ENCODE data around the gene NFKBIE.

NFKBIE gene

GRCh38 chr6:44278774-44279697 is 13.7 kb upstream of the NFKBIE start:
- no peak for DNase-seq (ENCODE audit: low read depth, low spot score)
- H3K4me3 ChIP-seq (ENCODE audit: low read depth, low read length) = no peak overlapping the region
- in situ Hi-C loops (cut with HindIII; ENCODE audit: low sequenced_read_pairs) = no loop called here
- TF ChIP-seq CTCF (IDR thresholded peaks at IDR 0.05; ENCODE audit: low read depth, low read length) = no peak

- TF ChIP-seq CTCF (IDR thresholded peaks at IDR 0.05; ENCODE audit: low read depth, low read length) = no peak
- no peak overlapping the region for H3K4me3 ChIP-seq (ENCODE audit: low read depth, low read length)
- no peak for DNase-seq (ENCODE audit: low read depth, low spot score)
- in situ Hi-C loops (cut with HindIII; ENCODE audit: low sequenced_read_pairs) = no loop called here
These were observed 13.0 kb upstream of the NFKBIE start for GRCh38 chr6:44278315-44278714.

- H3K4me3 ChIP-seq (ENCODE audit: low read depth, low read length) = no peak overlapping the region
- DNase-seq (ENCODE audit: low read depth, low spot score) = no peak
- in situ Hi-C loops (cut with HindIII; ENCODE audit: low sequenced_read_pairs) = no loop called here
- no peak for TF ChIP-seq CTCF (IDR thresholded peaks at IDR 0.05; ENCODE audit: low read depth, low read length)
These were observed 12.4 kb upstream of the NFKBIE start for GRCh38 chr6:44277763-44278162.

DNA sequence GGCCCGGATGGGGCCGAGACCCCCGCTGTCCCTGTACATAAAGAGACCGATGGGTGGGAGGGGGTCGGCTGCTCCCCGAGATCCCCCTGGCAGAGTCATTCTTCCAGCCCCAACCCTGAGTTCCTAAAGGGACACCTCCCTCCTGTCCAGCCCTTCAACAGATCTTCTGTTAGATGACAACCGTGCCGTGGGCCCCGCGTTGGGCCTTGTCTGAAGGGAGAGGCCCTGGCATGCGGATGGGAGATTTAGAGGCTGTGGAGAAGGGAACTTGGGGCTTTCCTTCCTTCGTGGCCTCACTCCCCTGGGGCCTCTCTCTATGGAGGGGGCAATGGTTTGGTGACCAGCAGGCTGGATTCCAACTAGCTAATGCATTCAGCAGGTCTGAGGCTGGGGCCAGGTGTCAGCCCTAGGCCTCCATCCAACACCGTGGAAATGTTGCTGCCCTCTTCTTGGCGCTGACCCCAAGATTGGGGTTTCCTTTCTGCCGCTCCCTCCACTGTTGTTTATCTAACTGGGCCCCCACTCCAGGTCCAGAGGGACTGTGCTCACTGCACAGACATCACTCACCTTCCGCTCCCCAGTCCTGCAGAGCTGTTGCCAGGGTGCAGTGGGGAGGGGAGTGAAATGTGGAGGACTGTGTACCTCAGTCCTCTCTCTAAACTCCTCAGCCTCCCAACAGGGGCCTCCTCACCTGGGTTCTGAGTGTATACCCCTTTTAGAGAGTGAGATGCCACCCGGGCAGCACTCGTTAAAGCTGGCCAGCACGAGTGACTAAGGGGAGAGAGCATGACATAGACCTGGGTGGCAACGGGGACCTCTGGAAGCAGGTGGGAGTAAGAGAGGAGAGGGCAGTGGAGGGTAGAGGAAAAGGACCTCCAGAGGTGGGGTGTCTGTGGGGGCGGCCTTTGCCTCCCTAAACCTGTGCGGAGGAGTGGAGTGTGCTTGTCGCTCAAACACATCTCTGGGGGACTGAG is 11.6 kb upstream of the NFKBIE start:
- TF ChIP-seq CTCF (IDR thresholded peaks at IDR 0.05; ENCODE audit: low read depth, low read length) = no peak
- in situ Hi-C loops (cut with HindIII; ENCODE audit: low sequenced_read_pairs) = no loop called here
- DNase-seq (ENCODE audit: low read depth, low spot score) = no peak
- no peak overlapping the region for H3K4me3 ChIP-seq (ENCODE audit: low read depth, low read length)

DNA sequence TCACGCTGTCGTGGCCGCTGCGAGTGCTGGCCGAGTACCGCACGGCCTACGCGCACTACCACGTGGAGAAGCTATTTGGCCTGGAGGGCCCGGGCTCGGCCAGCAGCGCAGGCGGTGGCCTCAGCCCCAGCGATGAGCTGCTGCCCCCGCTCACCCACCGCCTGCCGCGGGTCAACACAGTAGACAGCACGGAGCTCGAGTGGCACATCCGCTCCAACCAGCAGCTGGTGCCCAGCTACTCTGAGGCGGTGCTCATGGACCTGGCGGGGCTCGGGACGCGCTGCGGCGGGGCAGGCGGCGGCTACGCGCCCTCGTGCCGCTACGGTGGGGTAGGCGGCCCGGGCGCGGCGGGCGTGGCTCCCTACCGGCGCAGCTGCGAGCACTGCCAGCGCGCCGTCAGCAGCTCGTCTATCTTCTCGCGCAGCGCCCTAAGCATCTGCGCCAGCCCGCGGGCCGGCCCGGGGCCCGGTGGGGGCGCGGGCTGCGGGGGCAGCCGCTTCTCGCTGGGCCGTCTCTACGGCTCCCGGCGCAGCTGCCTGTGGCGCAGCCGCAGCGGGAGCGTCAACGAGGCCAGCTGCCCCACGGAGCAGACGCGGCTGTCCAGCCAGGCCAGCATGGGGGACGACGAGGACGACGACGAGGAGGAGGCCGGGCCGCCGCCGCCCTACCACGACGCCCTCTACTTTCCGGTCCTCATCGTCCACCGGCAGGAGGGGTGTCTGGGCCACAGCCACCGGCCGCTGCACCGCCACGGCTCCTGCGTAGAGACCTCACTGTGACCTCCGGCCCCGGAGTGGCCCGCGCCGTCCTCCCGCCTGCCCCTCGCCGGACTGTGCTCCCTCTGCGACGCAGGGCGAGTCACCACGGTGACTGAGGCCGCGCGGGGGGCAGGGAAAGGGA is 10.6 kb upstream of the NFKBIE start:
- TF ChIP-seq CTCF (IDR thresholded peaks at IDR 0.05; ENCODE audit: low read depth, low read length) = no peak
- DNase-seq (ENCODE audit: low read depth, low spot score) = no peak
- no peak overlapping the region for H3K4me3 ChIP-seq (ENCODE audit: low read depth, low read length)
- in situ Hi-C loops (cut with HindIII; ENCODE audit: low sequenced_read_pairs) = no loop called here
